Right cardiac atrium (tissue), 5 donors: Measurements from ENCODE around the gene VDR. TPM values are rescaled to one million over a fixed set of nuclear protein-coding genes. Genes with fewer than 3 reads are reported as not detected.

ENCODE experiments used
- ATAC-seq, 2 donors: fragments of 200-7000 bp; cut with Tn5 transposase; one replicate each; pipeline versions ENCODE4 v1.8.0 to v1.9.1; 2020; ENCODE audit warnings: moderate library complexity in 2 of 2, mild to moderate bottlenecking in 1 of 2
- DNase-seq, 3 donors: peaks; one replicate each; pipeline ENCODE4 v3.0.0-alpha.2; 2020
- H3K27ac ChIP-seq: one replicate; pipeline ENCODE4 v1.5.1; 2013; ENCODE audit warnings: mild to moderate bottlenecking, low read length, control low read depth, moderate library complexity
- H3K27me3 ChIP-seq: one replicate; pipeline ENCODE4 v1.6.1; 2013; ENCODE audit not compliant: control insufficient read depth, insufficient read depth
- H3K4me1 ChIP-seq: one replicate; pipeline ENCODE4 v1.6.1; 2013; ENCODE audit warnings: low read length; ENCODE audit not compliant: control insufficient read depth, insufficient read depth
- H3K4me3 ChIP-seq: one replicate; pipeline ENCODE4 v1.5.1; 2013; ENCODE audit warnings: low read length, control low read depth
- H3K9me3 ChIP-seq: one replicate; pipeline ENCODE4 v1.6.1; 2013; ENCODE audit warnings: low read length; ENCODE audit not compliant: control insufficient read depth
- WGBS: extraction: QIAGEN DNeasy Blood & Tissue Kit; methylation state at CpG from one replicate; pipeline ENCODE4 v1.1.7; 2013; 5-methylcytosine and 5-hydroxymethylcytosine counted together
- intact Hi-C, 4 donors: fragments of 100-400 bp; cut with DNase I; formaldehyde crosslinking; loops; one replicate each; pipeline versions ENCODE4 v1.11.0 to v1.14.0; 2022 to 2023
- polyA plus RNA-seq: library from polyadenylated mRNA; stranded (reverse); fragments of 200-250 nt; gene quantifications from one replicate; pipeline ENCODE4 v1.2.3, GENCODE V29; 2013
- total RNA-seq, 4 donors: library from RNA; stranded (reverse); fragmentation: NEBNext Ultra II Directional; extraction: Animal tissue kit (Norgen Biotek cat#: 25700); gene quantifications; one replicate each; pipeline ENCODE4 v1.2.1, GENCODE V29; 2021
- donor health status: healthy with polysubstance abuse.
- donor health status: DM: no; HTN: yes; CAD: no.
- donor health status: DM: no; HTN: no; CAD: no.
- donor health status: DM: no; HTN: yes; CAD: no; lungs with severe emphysema.
- donor health status: DM: yes; HTN: yes; CAD: no.

Gene VDR
- total and polyA plus RNA-seq, 5 donors, result 0.27 to 3.0 (median 0.97) TPM

DNA sequence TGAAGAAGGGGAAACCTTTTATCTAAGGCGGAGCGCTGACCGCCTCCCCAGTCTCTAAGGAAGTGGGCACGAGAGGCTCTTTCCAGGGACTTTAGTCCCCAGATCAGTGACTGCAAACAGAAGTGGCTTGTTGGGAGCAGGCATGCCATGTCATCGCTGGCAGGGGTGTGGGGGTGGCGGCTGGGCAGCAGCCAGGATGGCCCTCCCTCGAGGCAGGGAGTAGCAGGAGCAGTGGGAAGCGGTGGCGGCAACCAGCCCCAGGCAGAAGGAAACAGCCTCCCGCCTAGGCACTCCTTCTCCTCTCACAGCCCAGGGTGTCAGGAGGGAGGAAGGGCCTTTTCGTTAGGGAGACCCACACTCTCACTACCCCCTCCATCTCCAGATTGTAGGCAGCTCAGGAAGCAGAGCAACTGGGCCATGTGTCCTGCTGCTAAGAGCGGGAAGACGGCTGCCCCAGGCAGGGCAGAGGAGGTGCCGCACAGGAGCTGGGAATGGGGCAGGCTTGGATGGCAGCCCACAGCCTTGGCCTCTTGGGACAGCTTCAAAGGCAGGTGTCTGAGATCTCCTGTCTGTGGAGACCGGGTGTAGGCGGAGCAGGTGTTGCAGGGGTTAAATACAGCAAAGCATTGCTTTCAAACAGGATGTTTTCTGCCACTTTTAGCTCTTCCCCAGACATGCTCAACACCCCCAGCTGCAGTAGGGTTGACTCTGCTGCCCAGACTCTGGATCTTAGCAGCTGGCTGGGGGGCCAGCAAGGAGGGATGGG lies 21.8 kb downstream of the VDR start:
- intact Hi-C loops, result no loop called here
- no peaks in the 10 kb centered on the region for H3K4me1 ChIP-seq
- DNase-seq, result peak in 1 of 3 donors; percentile 70
- WGBS, result 45% methylated on average over 16 of the region's 16 CpGs
- no peak overlapping the region for H3K27ac ChIP-seq
- no peaks in the 10 kb centered on the region for H3K9me3 ChIP-seq
- ATAC-seq, result peak; percentile 30 to 43
- no peaks in the 10 kb centered on the region for H3K27me3 ChIP-seq
- no peak overlapping the region for H3K4me3 ChIP-seq

DNA sequence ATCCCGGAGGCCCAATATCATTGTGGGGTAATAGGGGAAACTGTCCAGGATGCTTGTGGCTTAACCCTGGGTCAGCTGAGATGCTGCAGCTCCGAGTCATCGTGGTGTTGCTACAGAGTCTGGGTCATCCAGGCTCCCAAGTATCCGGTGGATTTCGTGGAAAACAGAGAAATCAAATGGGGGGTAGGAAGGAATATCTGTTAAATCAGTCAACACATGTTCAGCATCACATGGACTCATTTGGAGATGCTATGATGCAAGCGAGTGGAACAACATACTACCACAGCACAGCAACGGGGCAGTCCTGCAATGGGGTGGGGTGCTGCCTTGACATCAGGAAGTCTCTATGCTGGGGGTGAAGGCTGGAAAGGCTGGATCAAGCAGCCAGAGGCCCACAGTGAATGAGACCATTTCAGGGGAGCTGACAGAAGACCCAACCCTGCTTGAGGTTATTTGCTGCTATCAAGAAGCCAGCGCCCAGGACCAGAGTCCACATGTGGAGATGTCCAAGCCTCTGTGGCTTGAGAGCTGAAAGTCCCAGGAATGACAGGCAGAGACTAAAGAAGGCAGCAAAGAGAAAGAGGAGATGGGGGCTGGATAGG lies 22.9 kb downstream of the VDR start:
- H3K9me3 ChIP-seq, result no peaks in the 10 kb centered on the region
- H3K4me1 ChIP-seq, result no peaks in the 10 kb centered on the region
- DNase-seq (peak in 1 of 3 donors; percentile 43), ATAC-seq (peak in 1 of 2 donors; percentile 62)
- intact Hi-C loops, result no loop called here
- H3K27ac ChIP-seq, result no peak overlapping the region
- H3K27me3 ChIP-seq, result no peaks in the 10 kb centered on the region
- no peak overlapping the region for H3K4me3 ChIP-seq
- 63% methylated on average over 8 of the region's 8 CpGs for WGBS

DNA sequence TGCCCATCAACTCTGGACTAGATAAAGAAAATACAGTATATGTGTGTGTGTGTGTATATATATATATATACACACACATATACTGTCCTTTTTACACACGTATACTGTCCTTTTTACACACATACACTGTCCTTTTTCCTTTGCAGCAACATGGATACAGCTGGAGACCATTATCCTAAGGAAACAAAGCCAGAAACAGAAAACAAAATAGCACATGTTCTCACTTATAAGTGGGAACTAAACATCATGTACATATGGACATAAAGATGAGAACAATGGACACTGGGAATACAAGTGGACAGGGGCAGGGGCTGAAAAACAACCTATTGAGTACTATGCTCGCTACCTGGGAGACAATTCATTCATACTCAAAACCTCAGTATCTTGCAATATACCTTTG lies 23.7 kb downstream of the VDR start:
- DNase-seq, result no peak
- WGBS, result 93% methylated on average over 2 of the region's 2 CpGs
- Histone ChIP-seq H3K4me1 (no peaks in the 10 kb centered on the region), H3K4me3 (no peak overlapping the region), H3K27me3 (no peaks in the 10 kb centered on the region), H3K9me3 (no peaks in the 10 kb centered on the region), H3K27ac (no peak overlapping the region)
- intact Hi-C loops, result no loop called here
- ATAC-seq, result no peak

DNA sequence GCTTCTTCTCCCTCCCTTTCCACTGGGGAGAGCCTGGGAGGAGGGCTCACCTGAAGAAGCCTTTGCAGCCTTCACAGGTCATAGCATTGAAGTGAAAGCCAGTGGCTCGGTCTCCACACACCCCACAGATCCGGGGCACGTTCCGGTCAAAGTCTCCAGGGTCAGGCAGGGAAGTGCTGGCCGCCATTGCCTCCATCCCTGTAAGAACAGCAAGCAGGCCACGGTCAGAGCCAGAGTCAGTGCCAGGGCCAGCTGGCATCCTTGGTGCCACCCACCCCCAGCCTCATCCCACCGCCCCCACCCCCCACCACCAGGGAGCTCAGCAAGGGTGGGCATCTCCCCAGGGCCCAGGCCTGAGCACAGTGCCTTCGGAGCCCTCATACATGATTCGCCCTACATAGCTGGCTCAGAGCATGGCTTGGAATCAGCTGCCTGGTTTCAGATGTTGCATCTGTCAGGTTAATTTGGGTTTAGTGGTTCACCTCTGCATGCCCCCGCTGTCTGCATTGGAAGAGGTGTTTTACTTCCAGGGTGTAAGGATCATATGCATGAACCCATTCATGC lies 25.8 kb downstream of the VDR start:
- H3K27me3 ChIP-seq, result no peaks in the 10 kb centered on the region
- no peak overlapping the region for H3K4me3 ChIP-seq
- DNase-seq (no peak), ATAC-seq (no peak)
- WGBS, result 95% methylated on average over 10 of the region's 10 CpGs
- H3K4me1 ChIP-seq, result no peaks in the 10 kb centered on the region
- no peak overlapping the region for H3K27ac ChIP-seq
- intact Hi-C loops, result no loop called here
- no peaks in the 10 kb centered on the region for H3K9me3 ChIP-seq

DNA sequence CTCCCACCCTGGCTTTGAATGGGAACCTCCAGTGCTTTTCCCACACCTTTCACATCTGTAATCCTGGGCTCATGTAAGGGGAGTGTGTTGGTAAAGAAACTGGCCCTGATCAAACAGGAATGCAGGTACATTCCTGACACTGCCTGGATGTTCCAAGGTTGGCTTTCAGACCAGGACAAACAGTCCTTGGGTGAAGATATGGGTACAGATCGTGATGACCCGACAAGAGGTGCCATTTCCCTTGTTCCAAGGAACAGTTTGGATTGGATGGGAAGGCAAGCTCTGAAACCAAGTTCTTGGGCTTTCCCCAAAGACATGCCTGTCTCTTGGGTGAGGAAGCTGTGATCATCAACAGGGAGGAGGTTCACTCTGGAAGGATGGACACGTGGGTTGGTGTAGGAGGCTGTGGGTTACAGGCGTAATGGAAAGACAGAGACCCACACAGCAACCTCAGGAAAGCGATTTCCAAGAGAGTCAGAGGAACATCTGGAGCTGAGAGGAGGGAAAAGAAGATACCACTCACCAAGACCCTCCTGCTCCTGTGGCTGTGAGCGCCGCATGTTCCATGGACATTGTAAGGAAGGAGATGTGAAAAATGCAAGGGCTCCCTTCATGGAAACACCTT lies 26.4 kb downstream of the VDR start:
- no peaks in the 10 kb centered on the region for H3K9me3 ChIP-seq
- no peaks in the 10 kb centered on the region for H3K4me1 ChIP-seq
- H3K4me3 ChIP-seq, result no peak overlapping the region
- WGBS, result 93% methylated on average over 7 of the region's 7 CpGs
- H3K27ac ChIP-seq, result no peak overlapping the region
- ATAC-seq, result no peak
- H3K27me3 ChIP-seq, result no peaks in the 10 kb centered on the region
- DNase-seq, result no peak
- intact Hi-C loops, result no loop called here

DNA sequence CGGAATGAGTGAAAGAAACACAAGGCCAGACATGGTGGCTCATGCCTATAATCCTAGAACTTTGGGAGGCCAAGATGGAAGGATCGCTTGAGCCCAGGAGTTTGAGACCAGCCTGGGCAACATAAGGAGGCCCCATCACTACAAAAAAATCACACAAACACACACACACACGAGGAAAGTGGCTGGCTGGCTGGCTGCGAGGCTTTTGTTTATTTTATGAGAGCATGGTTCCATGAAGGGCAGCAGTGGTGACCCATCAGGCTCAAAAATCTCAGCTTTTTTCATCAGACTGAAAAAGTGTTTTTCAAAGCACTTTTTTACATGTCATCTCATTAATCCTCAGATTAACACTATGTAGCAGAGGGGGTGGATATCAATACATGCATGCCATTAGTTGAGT lies 27.7 kb downstream of the VDR start:
- H3K4me1 ChIP-seq, result no peaks in the 10 kb centered on the region
- H3K4me3 ChIP-seq, result no peak overlapping the region
- 84% methylated on average over 4 of the region's 4 CpGs for WGBS
- no peak overlapping the region for H3K27ac ChIP-seq
- no peak for DNase-seq
- no peak for ATAC-seq
- H3K9me3 ChIP-seq, result no peaks in the 10 kb centered on the region
- intact Hi-C loops, result no loop called here
- no peaks in the 10 kb centered on the region for H3K27me3 ChIP-seq

DNA sequence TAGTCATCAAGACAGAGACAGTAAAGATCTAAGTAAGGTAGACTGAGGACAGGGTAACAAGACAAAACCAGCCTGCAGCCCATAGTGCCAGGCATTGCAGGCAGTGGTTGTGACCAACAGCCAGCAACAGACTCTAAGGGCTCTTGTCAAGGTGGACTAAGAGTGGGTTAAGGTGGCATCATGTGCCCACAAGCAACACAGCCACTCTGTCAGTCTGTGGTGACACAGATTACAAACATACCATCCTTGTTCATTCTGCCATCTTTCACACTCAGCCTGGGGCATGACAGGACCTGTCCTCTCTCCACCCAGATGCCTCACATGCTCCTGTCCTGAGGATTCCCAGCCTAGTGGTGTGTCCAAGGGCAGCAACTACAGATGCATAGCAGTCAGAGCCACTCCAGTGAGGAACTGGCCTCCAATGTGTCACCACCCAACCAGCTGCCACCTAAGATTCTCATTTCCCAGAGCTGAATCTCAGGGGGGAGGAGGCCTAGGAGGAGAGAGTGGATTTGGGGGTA lies 28.3 kb downstream of the VDR start:
- H3K27me3 ChIP-seq, result no peaks in the 10 kb centered on the region
- H3K9me3 ChIP-seq, result no peaks in the 10 kb centered on the region
- DNase-seq (no peak), ATAC-seq (no peak)
- no peak overlapping the region for H3K4me3 ChIP-seq
- no peak overlapping the region for H3K27ac ChIP-seq
- intact Hi-C loops, result no loop called here
- H3K4me1 ChIP-seq, result no peaks in the 10 kb centered on the region

DNA sequence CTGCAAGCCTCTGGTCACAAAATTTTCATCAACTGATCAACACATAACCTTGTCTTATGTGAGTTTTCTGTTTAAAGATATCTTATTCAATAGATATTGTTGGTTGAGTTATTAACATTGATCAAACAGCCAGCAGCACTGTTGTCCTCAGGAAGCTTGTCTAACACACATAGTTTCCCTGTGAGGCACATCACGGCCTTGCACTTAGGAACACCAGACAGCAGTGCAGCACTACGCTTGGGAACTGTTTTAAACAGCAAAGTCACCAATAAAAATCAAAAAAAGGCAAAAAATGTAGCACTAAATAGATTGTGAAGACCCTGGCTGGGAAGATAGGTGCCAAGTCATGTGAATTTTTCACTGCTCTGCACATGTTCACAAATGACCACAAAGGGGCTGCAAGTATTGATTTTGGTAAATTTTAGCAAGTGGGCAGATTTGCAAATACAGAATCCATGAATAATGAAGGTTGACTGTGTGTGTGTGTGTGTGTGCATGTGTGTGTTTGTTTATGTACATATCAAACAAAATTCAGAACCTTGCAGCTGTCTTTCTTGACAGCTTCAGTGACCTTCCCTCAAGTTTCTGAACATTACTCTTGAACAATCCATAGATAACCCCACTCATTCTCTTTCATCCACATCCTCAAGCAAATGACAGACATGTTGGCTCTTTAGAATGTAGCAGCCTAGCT lies 28.9 kb downstream of the VDR start:
- no peak for ATAC-seq
- Histone ChIP-seq H3K4me3 (no peak overlapping the region), H3K27ac (no peak overlapping the region), H3K9me3 (no peaks in the 10 kb centered on the region), H3K27me3 (no peaks in the 10 kb centered on the region), H3K4me1 (no peaks in the 10 kb centered on the region)
- intact Hi-C loops, result no loop called here
- no peak for DNase-seq
- 96% methylated on average over 2 of the region's 2 CpGs for WGBS

DNA sequence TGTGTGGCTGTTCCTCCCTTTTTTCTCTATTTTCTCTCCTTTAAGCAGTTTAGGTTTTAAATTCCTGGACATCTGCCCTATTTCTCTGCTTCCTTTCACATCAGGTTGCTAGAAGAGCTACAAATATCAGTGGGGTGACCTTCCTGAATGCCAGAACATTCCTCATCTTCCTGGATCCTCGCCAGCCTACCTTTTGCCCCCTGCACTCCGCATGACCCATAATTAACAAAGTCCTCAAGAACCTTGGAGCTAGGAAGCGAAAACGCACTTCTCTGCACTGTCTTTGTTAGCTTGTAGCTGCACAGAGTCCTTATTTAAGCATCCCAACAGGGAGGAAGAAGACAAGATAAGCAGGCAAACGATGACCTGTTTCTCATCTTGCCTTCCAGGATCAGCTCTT lies 30.5 kb downstream of the VDR start:
- no peaks in the 10 kb centered on the region for H3K27me3 ChIP-seq
- H3K4me1 ChIP-seq, result peaks cover 6% of the 10 kb centered on the region
- DNase-seq (no peak), ATAC-seq (no peak)
- intact Hi-C loops, result no loop called here
- H3K4me3 ChIP-seq, result no peak overlapping the region
- H3K9me3 ChIP-seq, result no peaks in the 10 kb centered on the region
- H3K27ac ChIP-seq, result no peak overlapping the region
- WGBS, result 59% methylated on average over 5 of the region's 5 CpGs

DNA sequence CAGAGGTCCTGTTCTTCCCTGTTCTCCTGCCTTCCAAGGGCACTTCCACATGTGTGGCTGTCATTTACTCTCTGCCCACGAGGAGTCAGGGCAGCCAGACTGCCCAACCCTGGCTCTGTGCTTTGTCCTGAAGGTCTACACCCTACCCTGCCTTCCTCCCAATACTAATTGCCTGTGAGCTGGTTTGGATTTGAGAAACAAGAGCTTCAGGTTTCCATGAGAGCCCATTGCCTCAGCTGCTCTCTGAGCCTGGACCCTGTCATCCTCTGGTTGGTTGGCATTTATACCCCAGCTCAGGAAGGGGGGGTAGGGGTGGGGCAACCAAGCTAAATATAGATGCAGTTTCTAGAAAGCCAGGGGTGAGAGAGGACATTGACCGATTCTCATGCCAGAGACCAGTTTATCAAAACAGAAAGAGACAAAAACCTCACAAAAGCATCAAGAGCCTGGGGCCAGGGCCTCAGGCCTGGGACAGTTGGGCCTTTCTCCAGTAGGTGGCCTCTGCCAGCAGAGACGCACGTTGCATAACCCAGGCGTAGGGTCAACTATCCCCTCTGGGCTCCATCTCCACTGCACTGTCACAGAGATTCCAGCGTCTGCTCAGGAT lies 34.5 kb downstream of the VDR start:
- Histone ChIP-seq H3K4me3 (no peak overlapping the region), H3K27me3 (no peaks in the 10 kb centered on the region), H3K4me1 (peaks cover 6% of the 10 kb centered on the region), H3K27ac (peak overlapping the region; percentile 85), H3K9me3 (no peaks in the 10 kb centered on the region)
- peak; percentile 84 to 86 for ATAC-seq
- intact Hi-C loops, result no loop called here
- DNase-seq, result peak; percentile 65 to 86 (median 80)
- WGBS, result 20% methylated on average over 6 of the region's 6 CpGs
